ENCODE data around the gene MINDY3. TPM values are rescaled to one million over a fixed set of nuclear protein-coding genes. Genes with fewer than 3 reads are reported as not detected.

The MINDY3 gene
- total RNA-seq: 12.4 and 14.5 TPM in 2 replicates
- 20.4 and 20.6 TPM in 2 replicates for polyA plus RNA-seq

- Histone ChIP-seq H3K4me3 (peak within 1 kb of the TSS; percentile 65), H3K4me1 (ENCODE audit: low read depth) (peaks cover 7% of the 10 kb centered on the region), H3K27ac (peak within 1 kb of the TSS; percentile 29), H3K36me3 (no peaks in the 10 kb centered on the region), H3K27me3 (peaks cover 35% of the 10 kb centered on the region), H3K9me3 (ENCODE audit: low read depth) (no peaks in the 10 kb centered on the region)
- TF ChIP-seq CTCF (IDR thresholded peaks at IDR 0.05; ENCODE audit: low read depth, low read length): no peak
- DNase-seq (ENCODE audit: low read depth in 1 of 2, low spot score in 1 of 2): peak; percentile 77 to 83
Measured at GRCh38 chr10:15859906-15860691, at the start of gene MINDY3. TSS of gene MINDY3 (minus strand) at chr10:15860507. CDS start at chr10:15860299, 208 bp downstream.

GRCh38 chr10:15901889-15902288 is 41.6 kb upstream of the MINDY3 start:
- Histone ChIP-seq H3K27me3 (peaks cover 9% of the 10 kb centered on the region), H3K4me3 (no peak overlapping the region), H3K36me3 (no peaks in the 10 kb centered on the region), H3K9me3 (ENCODE audit: low read depth) (no peaks in the 10 kb centered on the region), H3K4me1 (ENCODE audit: low read depth) (no peaks in the 10 kb centered on the region), H3K27ac (no peak overlapping the region)
- TF ChIP-seq CTCF (IDR thresholded peaks at IDR 0.05; ENCODE audit: low read depth, low read length): no peak
- no peak for DNase-seq (ENCODE audit: low read depth in 1 of 2, low spot score in 1 of 2)

GRCh38 chr10:15898046-15898445 is 37.7 kb upstream of the MINDY3 start:
- Histone ChIP-seq H3K9me3 (ENCODE audit: low read depth) (no peaks in the 10 kb centered on the region), H3K27me3 (peaks cover 9% of the 10 kb centered on the region), H3K27ac (no peak overlapping the region), H3K4me3 (no peak overlapping the region), H3K4me1 (ENCODE audit: low read depth) (no peaks in the 10 kb centered on the region), H3K36me3 (no peaks in the 10 kb centered on the region)
- peak in 1 of 2 donors; percentile 20 for DNase-seq (ENCODE audit: low read depth in 1 of 2, low spot score in 1 of 2)
- TF ChIP-seq CTCF (IDR thresholded peaks at IDR 0.05; ENCODE audit: low read depth, low read length): peak; percentile 42

GRCh38 chr10:15897287-15897686 is 37.0 kb upstream of the MINDY3 start:
- peak in 1 of 2 donors; percentile 30 for DNase-seq (ENCODE audit: low read depth in 1 of 2, low spot score in 1 of 2)
- H3K4me1 ChIP-seq (ENCODE audit: low read depth): no peaks in the 10 kb centered on the region
- no peak for TF ChIP-seq CTCF (IDR thresholded peaks at IDR 0.05; ENCODE audit: low read depth, low read length)
- no peak overlapping the region for H3K27ac ChIP-seq
- H3K4me3 ChIP-seq: no peak overlapping the region
- no peaks in the 10 kb centered on the region for H3K9me3 ChIP-seq (ENCODE audit: low read depth)
- no peaks in the 10 kb centered on the region for H3K36me3 ChIP-seq
- peaks cover 12% of the 10 kb centered on the region for H3K27me3 ChIP-seq

DNA sequence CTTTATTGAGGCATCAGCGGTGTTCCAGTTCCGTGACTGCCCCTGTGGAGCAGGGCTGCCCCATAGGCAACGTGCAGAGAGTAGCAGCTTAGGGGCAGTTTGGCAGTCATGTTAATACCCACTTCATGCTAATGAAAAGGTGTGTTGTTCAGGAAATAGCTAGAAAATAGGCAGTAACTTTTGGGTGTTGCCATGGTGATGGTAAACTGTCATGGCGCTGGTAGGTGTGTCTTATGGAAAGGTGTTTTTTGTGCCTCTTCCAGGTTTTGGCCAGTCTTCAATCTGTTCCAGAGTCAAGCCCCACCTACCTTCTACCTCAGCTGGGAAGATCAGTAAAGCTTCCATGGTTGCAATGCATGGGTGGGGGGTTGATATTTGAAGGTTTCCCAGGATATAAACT is 36.3 kb upstream of the MINDY3 start:
- Histone ChIP-seq H3K27me3 (peaks cover 11% of the 10 kb centered on the region), H3K27ac (no peak overlapping the region), H3K4me1 (ENCODE audit: low read depth) (no peaks in the 10 kb centered on the region), H3K9me3 (ENCODE audit: low read depth) (no peaks in the 10 kb centered on the region), H3K4me3 (no peak overlapping the region), H3K36me3 (no peaks in the 10 kb centered on the region)
- no peak for TF ChIP-seq CTCF (IDR thresholded peaks at IDR 0.05; ENCODE audit: low read depth, low read length)
- DNase-seq (ENCODE audit: low read depth in 1 of 2, low spot score in 1 of 2): no peak

Data from cardiac muscle cell (in vitro differentiated cells and primary cell).